GM21737 (cell line): ENCODE results near the gene TTLL8.
"Not testable (repeated sequence)": the region's sequence is repeated elsewhere in the genome, so short reads cannot be mapped to it uniquely, and the experiment has no call there.

Source experiments
- ATAC-seq: cut with Tn5 transposase; IDR thresholded peaks from one replicate; pipeline ENCODE4 v1.9.1; 2021; ENCODE audit warnings: mild to moderate bottlenecking, moderate library complexity; ENCODE audit not compliant: unreplicated experiment

Gene TTLL8

DNA sequence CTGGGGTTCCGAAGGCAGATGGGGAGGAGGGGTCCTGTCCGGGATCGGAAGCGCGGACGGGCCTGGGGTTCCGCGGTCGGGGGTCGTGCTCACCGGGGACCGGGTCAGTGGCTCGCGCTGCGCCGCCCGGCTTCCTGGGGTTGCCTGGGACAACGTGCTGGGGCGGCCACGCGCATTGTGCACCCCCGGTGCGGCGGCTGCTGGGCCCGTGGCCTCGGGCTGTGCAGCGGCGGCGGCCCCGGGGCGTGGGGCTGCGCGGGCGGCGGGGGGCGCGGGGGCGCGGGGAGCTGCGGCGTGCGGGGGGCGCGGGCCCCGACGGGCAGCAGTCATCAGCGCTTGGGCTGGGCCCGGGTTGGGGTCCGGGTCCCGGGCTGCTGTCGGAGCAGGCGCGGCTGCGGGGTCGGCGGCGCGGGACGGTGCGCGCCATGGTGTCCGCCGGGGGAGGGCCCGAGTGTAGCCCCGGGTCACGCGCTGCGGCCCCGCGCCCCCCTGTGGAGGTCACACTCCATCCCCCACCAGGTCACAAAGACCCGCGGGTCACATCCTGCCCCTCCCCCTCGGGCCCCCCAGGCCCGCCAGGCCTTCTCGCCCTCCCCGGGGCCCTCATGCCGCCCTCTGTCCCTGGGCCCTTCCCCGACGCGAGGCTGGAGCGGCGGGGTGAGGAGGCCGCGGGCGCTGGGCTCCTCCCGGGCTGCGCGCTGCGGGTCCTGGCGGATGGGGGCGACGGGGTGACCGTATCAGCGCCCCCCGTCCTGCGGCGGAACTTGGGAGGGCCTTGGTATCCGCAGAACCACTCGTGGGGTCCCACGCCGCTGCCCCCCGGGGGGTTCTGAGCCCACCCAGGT lies at the start of gene TTLL8:
TSS of gene TTLL8 (minus strand) at position 238 of the 845 bp plus-strand sequence.
- ATAC-seq, result no peak

DNA sequence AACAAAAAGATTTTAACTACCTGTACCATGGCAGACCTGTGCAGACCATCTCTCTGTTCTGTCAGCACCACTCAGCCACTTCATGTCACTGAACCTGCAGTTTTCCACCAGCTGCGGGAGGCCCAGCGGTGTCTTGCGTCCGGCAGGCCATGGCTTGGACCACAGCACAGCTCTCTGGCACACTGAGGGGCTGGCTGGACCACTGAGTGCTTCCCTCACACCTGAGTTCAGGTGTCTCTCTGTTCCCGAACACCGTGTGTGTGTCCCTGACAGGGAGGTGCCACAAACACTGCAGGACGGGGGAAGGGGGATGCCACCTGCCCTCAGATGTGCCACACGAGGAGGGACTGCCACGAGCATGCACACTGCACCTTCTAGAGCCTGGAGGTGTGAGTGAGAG lies 49.4 kb upstream of the TTLL8 start:
- no peak for ATAC-seq

GRCh38 chr22:50105208-50106100 lies 47.4 kb upstream of the TTLL8 start:
- ATAC-seq, result no peak

GRCh38 chr22:50104141-50104544 lies 46.0 kb upstream of the TTLL8 start:
- ATAC-seq, result no peak

- ATAC-seq, result no peak
Observed at GRCh38 chr22:50102946-50103345, 44.8 kb upstream of the TTLL8 start.

DNA sequence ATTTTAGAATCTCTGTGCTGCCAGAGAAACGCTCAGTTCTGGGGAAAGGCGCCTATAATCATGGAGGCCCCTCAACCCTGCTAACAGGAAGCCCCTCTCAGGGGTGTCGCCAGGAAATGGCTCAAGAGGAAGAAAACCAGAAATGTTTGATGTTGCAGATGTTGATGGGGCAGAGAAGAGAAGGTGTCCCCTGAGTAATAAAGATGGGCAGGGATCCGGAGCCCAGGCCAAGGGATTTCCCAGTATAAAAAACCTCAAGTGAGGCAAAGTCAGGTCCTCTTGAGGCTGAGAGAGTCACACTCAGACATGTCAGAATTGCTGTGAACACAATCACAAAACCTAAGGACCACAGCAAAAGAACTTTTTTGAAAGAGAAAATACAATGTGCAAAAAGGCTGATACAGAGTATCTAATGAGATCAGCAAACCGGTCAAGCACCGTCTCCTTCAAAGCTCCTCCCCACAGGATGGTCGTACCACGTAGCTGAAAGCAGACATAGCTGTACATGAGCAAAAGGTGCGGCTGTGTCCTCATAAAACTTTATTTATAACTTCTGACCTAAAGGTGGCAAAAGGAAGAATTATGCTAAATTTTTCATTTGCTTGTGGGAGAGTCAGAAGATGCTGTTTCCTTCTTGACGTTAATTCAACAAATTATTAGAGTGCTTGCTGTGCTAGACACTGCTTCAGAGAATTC lies 43.9 kb upstream of the TTLL8 start:
- ATAC-seq, result no peak

DNA sequence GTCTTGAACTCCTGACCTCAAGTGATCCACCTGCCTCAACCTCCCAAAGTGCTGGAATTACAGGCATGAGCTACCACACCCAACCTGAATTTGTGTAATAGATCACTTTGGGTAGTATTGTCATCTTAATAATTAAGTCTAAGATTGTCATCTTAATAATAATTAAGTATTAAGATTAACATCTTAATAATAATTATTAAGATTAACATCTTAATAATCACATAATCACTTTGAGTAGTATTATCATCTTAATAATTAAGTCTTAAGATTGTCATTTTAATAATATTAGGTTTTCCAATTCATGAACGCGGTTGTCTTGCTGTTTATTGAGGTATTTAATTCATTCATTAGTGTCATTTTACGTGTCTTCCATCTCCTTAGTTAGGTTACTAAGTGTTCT lies 40.0 kb upstream of the TTLL8 start:
- no peak for ATAC-seq

DNA sequence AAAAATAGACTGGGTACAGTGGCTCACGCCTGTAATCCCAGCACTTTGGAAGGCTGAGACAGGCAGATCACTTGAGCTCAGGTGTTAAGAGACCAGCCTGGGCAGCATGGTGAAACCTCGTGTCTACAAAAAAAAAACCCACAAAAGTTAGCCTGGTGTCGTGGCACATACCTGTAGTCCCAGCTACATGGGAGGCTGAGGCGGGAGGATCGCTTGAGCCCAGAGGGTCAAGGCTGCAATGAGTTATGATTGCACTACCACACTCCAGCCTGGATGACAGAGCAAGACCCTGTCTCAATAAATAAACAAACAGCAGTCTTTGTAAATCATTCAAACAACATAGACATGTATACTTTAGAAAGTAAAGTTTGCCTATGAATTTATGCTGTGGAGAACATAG lies 34.2 kb upstream of the TTLL8 start:
- no peak for ATAC-seq

- ATAC-seq, result no peak
Observed at GRCh38 chr22:50091092-50091768, 33.1 kb upstream of the TTLL8 start.

DNA sequence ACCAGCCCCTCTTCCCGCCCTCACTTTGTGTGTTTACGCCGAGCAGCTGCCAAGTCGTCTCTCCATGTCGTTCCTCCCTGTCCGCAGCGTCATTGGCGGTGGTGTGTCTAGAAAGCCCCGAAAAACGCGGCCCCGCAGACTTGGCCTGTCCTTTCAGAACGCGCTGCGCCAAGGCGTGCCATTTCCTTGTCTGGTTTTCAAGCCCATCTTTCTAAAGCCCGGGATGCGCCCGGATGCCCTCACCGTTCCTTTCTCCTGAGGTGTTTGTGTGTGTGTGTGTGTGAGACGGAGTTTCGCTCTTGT lies 32.3 kb upstream of the TTLL8 start:
- no peak for ATAC-seq

- ATAC-seq, result no peak
Observed at GRCh38 chr22:50089682-50090411, 31.7 kb upstream of the TTLL8 start, which contains the start of gene MOV10L1. MOV10L1 (plus strand) TSS chr22:50090006; CDS start chr22:50090089, 83 bp downstream.

- ATAC-seq, result no peak
Observed at GRCh38 chr22:50089231-50089630, 31.1 kb upstream of the TTLL8 start.

DNA sequence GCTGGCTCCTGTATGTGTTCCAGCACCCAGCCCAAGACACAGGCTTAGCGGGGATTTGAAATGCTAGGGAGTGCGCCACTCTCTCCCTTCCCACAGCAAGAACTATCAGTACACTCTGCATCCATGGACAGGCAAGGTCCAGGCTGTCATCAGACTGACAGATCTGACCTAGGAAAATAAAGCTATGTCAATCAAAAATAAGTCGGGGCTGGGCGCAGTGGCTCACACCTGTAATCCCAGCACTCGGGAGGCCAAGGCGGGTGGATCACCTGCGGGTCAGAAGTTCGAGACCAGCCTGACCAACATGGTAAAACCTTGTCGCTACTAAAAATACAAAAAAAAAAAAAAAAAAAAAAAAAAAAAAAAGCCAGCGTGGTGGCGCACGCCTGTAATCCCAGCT lies 30.0 kb upstream of the TTLL8 start:
- ATAC-seq, result no peak

- no peak for ATAC-seq
Observed at GRCh38 chr22:50087646-50088045, 29.5 kb upstream of the TTLL8 start.

DNA sequence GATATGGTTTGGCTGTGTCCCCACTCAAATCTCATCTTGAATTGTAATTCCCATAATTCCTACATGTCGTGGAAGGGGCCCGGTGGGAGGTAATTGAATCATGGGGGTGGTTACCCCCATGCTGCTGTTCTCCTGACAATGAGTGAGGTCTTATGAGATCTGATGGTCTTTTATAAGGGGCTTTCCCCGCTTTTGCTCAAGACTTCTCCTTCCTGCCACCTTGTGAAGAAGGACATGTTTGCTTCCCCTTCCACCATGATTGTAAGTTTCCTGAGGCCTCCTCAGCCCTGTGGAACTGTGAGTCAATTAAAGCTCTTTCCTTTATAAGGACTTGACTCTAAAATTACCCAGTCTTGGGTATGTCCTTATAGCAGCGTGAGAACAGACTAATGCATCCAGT lies 28.9 kb upstream of the TTLL8 start:
- ATAC-seq, result not testable (repeated sequence)

- no peak for ATAC-seq
Observed at GRCh38 chr22:50086526-50086925, 28.4 kb upstream of the TTLL8 start.

GRCh38 chr22:50085211-50085972 lies 27.3 kb upstream of the TTLL8 start, which contains the start of gene MLC1:
MLC1 (minus strand) TSS chr22:50085426; CDS start chr22:50084902, 524 bp downstream.
- ATAC-seq, result no peak

- no peak for ATAC-seq
Observed at GRCh38 chr22:50084614-50085021, 26.5 kb upstream of the TTLL8 start.

DNA sequence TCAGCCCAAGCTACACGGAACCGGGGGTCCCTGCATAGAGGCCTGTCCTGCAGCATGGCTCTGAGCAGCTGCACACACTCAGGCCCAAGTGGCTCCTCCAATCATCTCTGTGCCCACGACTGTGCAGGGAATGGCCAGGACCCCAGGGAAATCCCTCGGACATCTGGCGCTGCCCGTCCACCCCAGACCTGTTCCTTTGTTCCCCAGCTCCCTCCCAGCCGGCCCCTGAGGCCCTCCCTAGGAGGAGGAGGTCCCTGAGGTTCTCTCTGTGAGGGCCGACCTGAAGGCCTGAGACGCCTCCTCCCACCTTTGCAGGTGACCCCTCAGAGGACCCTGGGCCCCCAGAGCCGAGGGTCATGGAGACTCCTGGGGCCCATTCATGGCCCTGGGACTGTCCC lies 26.0 kb upstream of the TTLL8 start:
- ATAC-seq, result no peak
